HG03103 (cell line): ENCODE results near the gene ADAMTS20.

Source experiments
- ATAC-seq: cut with Tn5 transposase; IDR thresholded peaks from one replicate; pipeline ENCODE4 v1.9.1; 2021; ENCODE audit warnings: low read depth; ENCODE audit not compliant: unreplicated experiment

Gene ADAMTS20

GRCh38 chr12:43482311-43483085, 69.5 kb downstream of the ADAMTS20 start:
- no peak for ATAC-seq

GRCh38 chr12:43480591-43480990, 71.4 kb downstream of the ADAMTS20 start:
- no peak for ATAC-seq

- no peak for ATAC-seq
Observed at GRCh38 chr12:43462741-43463140, 89.3 kb downstream of the ADAMTS20 start.

GRCh38 chr12:43462080-43462479, 89.9 kb downstream of the ADAMTS20 start:
- ATAC-seq, result no peak

- ATAC-seq, result no peak
Observed at GRCh38 chr12:43459285-43459684, 92.7 kb downstream of the ADAMTS20 start.

GRCh38 chr12:43453761-43454160, 98.2 kb downstream of the ADAMTS20 start:
- no peak for ATAC-seq

- peak; percentile 83 for ATAC-seq
Observed at GRCh38 chr12:43444940-43445564, 107.0 kb downstream of the ADAMTS20 start.

GRCh38 chr12:43436597-43436996, 115.4 kb downstream of the ADAMTS20 start:
- no peak for ATAC-seq

- ATAC-seq, result no peak
Observed at GRCh38 chr12:43434614-43435013, 117.4 kb downstream of the ADAMTS20 start.

GRCh38 chr12:43428088-43428600, 123.9 kb downstream of the ADAMTS20 start:
- no peak for ATAC-seq

- no peak for ATAC-seq
Observed at GRCh38 chr12:43425361-43425760, 126.6 kb downstream of the ADAMTS20 start.

GRCh38 chr12:43416981-43417380, 135.0 kb downstream of the ADAMTS20 start:
- ATAC-seq, result no peak

- peak; percentile 79 for ATAC-seq
Observed at GRCh38 chr12:43407816-43408645, 144.0 kb downstream of the ADAMTS20 start.

- no peak for ATAC-seq
Observed at GRCh38 chr12:43406801-43407200, 145.2 kb downstream of the ADAMTS20 start.

GRCh38 chr12:43402436-43402835, 149.6 kb downstream of the ADAMTS20 start:
- no peak for ATAC-seq

- no peak for ATAC-seq
Observed at GRCh38 chr12:43401096-43401495, 150.9 kb downstream of the ADAMTS20 start.

- ATAC-seq, result no peak
Observed at GRCh38 chr12:43396671-43397070, 155.3 kb downstream of the ADAMTS20 start.

- no peak for ATAC-seq
Observed at GRCh38 chr12:43392116-43392515, 159.9 kb downstream of the ADAMTS20 start.

GRCh38 chr12:43381879-43382278, 170.1 kb downstream of the ADAMTS20 start:
- no peak for ATAC-seq

GRCh38 chr12:43378448-43378847, 173.6 kb downstream of the ADAMTS20 start:
- ATAC-seq, result no peak

- ATAC-seq, result no peak
Observed at GRCh38 chr12:43370263-43370662, 181.7 kb downstream of the ADAMTS20 start.
